ENCODE measurements around the gene OTOL1. TPM values are rescaled to one million over a fixed set of nuclear protein-coding genes. Genes with fewer than 3 reads are reported as not detected.
"Not testable (repeated sequence)": the region's sequence is repeated elsewhere in the genome, so short reads cannot be mapped to it uniquely, and the experiment has no call there.

Gene OTOL1
- total and polyA plus RNA-seq, 12 donors, result 0.17 TPM; not detected in 11

DNA sequence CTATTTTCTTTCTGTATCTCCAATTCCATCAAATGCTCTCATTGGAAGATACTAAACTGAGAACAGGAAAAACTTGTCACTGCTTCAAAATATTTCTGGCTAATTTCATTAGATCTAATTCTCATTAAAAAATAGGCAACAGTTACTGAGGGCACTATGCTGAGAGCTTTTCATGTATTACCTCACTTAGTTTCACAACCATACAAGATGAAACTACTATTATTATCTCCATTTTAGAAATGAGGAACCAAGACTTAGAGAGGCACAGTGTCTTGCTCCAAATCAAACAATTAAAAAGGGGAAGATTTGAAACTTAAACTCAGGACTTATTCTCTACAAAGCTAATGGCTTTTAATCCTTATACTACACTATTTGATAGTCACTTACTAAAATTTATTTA is 7.2 kb upstream of the OTOL1 start:
- no peaks in the 10 kb centered on the region for H3K36me3 ChIP-seq (replicated peaks in 1 of 2)
- H3K9me3 ChIP-seq (replicated peaks in 1 of 3), result no peaks in the 10 kb centered on the region
- intact Hi-C loops (cut with DNase I), result no loop called here
- no peak overlapping the region for H3K27ac ChIP-seq
- TF ChIP-seq, protein P1, sequence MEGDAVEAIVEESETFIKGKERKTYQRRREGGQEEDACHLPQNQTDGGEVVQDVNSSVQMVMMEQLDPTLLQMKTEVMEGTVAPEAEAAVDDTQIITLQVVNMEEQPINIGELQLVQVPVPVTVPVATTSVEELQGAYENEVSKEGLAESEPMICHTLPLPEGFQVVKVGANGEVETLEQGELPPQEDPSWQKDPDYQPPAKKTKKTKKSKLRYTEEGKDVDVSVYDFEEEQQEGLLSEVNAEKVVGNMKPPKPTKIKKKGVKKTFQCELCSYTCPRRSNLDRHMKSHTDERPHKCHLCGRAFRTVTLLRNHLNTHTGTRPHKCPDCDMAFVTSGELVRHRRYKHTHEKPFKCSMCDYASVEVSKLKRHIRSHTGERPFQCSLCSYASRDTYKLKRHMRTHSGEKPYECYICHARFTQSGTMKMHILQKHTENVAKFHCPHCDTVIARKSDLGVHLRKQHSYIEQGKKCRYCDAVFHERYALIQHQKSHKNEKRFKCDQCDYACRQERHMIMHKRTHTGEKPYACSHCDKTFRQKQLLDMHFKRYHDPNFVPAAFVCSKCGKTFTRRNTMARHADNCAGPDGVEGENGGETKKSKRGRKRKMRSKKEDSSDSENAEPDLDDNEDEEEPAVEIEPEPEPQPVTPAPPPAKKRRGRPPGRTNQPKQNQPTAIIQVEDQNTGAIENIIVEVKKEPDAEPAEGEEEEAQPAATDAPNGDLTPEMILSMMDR (IDR thresholded peaks at IDR 0.05), result no peak
- TF ChIP-seq POLR2A (IDR thresholded peaks at IDR 0.05), result no peak
- no peak overlapping the region for H3K4me3 ChIP-seq
- H3K4me1 ChIP-seq (replicated peaks in 1 of 2), result no peaks in the 10 kb centered on the region
- DNase-seq, result no peak
- no peaks in the 10 kb centered on the region for H3K27me3 ChIP-seq

DNA sequence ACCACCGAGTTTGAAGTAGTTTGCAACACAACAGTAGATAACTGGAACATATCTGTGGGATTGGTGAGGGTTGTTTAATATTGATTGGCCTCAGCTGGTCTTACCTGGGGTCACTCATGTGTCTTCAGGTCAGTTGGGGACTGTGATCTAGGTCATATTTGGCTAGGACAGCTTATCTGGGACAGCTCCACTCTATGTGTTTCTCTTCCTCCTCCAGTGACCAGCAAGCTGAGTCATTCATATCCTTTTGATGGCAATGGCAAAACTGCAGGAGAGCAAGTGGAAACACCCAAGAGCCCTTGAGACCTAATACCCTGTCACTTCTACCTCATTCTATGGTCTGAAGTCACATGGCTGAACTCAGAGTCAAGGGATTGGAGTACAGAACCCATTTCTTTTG is 5.8 kb upstream of the OTOL1 start:
- DNase-seq; H3K27ac ChIP-seq; H3K27me3 ChIP-seq; H3K4me3 ChIP-seq; H3K36me3 ChIP-seq (replicated peaks in 1 of 2); intact Hi-C loops (cut with DNase I); H3K9me3 ChIP-seq (replicated peaks in 1 of 3); H3K4me1 ChIP-seq (replicated peaks in 1 of 2): not testable (repeated sequence)
- WGBS, 4 donors, result 56 to 91% (median 80%) methylated on average over 1 of the region's 1 CpG

DNA sequence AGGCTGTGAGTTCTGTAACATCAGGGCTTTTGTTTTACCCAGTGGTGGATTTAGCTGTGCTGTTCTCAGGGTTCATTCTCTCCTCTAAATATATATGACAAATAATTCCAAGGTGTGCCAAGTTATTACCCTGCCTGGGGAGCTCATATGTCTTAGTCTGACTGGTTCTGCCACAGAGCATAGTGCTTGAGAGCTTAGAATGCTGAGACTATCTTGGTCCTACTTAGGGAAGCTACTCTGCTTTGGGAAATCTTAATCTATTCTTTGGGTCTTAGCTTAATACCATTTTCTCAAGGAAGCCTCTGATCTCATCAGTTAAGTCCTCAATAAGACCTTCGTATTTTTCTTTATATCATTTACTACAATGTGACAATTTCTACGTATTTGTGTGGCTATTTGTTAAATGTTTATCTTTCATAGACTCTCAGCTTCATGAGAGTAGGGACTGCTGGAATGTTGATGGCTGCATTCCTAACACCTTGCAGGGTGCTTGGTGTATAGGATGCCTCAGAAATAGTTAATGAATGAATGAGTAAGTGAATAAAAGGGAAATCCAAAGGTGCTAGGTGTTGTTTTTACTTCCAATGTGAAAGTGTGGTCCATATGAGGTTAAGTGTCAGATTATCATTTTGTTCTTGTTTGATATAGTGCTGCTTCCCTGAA is 1.8 kb downstream of the OTOL1 start:
- Histone ChIP-seq H3K4me3 (no peak overlapping the region), H3K27me3 (peaks cover 14% of the 10 kb centered on the region), H3K36me3 (replicated peaks in 1 of 2) (no peaks in the 10 kb centered on the region), H3K9me3 (replicated peaks in 1 of 3) (no peaks in the 10 kb centered on the region), H3K4me1 (replicated peaks in 1 of 2) (no peaks in the 10 kb centered on the region), H3K27ac (no peak overlapping the region)
- DNase-seq, result no peak
- WGBS, 4 donors, result 39 to 81% (median 74%) methylated on average over 2 of the region's 2 CpGs
- intact Hi-C loops (cut with DNase I), result no loop called here
- TF ChIP-seq, protein P1 (IDR thresholded peaks at IDR 0.05), result no peak
- no peak for TF ChIP-seq POLR2A (IDR thresholded peaks at IDR 0.05)

DNA sequence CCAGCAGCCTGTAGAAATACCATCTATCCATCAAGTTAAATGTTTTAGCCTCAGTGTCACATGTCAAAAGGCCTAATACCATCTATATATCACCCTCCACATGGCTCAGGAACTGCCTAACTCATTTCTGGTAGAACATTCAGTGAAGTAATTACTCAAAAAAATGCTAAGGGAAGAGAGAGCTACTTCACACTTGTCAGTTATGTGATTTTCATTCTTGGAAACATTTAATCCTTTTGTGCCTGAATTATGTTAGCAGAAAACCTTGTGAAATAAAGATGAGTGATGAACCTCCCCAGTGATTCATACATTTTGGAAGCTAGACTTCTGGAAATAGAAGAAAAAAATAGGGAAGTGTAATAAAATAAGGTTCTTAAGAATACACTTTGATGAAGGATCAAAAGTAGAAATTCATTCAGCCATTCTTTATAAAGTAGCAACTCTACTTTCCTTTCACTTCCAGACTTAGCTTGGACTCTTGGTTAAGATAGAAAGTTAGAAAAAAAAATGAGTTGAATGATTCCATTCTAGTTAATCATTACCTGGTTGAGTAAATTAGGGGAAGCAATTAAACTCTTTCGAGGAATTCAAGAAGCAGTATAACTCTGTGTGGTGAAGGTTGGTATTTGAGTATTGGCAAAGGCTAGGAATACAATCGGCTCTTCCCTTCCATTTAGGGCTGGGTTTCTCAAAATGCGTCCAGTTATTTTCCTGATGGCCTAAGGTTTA is 3.6 kb downstream of the OTOL1 start:
- no peak overlapping the region for H3K4me3 ChIP-seq
- H3K27ac ChIP-seq, result no peak overlapping the region
- TF ChIP-seq, protein P1 (IDR thresholded peaks at IDR 0.05), result no peak
- peaks cover 14% of the 10 kb centered on the region for H3K27me3 ChIP-seq
- no peaks in the 10 kb centered on the region for H3K9me3 ChIP-seq (replicated peaks in 1 of 3)
- no peaks in the 10 kb centered on the region for H3K36me3 ChIP-seq (replicated peaks in 1 of 2)
- 71 to 80% (median 78%) methylated on average over 3 of the region's 3 CpGs for WGBS, 4 donors
- intact Hi-C loops (cut with DNase I), result no loop called here
- no peak for DNase-seq
- no peaks in the 10 kb centered on the region for H3K4me1 ChIP-seq (replicated peaks in 1 of 2)

DNA sequence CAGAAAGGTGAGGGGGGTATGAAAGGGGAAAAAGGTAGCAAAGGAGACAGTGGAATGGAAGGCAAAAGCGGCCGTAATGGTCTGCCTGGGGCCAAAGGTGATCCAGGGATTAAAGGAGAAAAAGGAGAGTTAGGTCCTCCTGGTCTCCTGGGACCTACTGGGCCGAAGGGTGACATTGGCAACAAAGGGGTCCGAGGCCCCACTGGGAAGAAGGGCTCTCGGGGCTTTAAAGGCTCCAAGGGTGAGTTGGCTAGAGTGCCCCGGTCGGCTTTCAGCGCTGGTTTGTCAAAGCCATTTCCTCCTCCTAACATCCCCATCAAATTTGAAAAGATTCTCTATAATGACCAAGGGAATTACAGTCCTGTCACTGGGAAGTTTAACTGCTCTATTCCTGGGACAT is 6.7 kb downstream of the OTOL1 start:
- no peaks in the 10 kb centered on the region for H3K9me3 ChIP-seq (replicated peaks in 1 of 3)
- intact Hi-C loops (cut with DNase I), result no loop called here

More for the DNA sequence above, 6.7 kb downstream of the OTOL1 start:
- TF ChIP-seq POLR2A (IDR thresholded peaks at IDR 0.05), result no peak
- TF ChIP-seq, protein P1 (IDR thresholded peaks at IDR 0.05), result no peak
- 92 to 95% (median 93%) methylated on average over 8 of the region's 8 CpGs for WGBS, 4 donors
- Histone ChIP-seq H3K27ac (no peak overlapping the region), H3K4me1 (replicated peaks in 1 of 2) (no peaks in the 10 kb centered on the region), H3K4me3 (no peak overlapping the region), H3K27me3 (no peaks in the 10 kb centered on the region), H3K36me3 (replicated peaks in 1 of 2) (no peaks in the 10 kb centered on the region)
- DNase-seq, result no peak
